ENCODE measurements around the gene CARS2. TPM values are rescaled to one million over a fixed set of nuclear protein-coding genes. Genes with fewer than 3 reads are reported as not detected.

CARS2 gene
- total and polyA plus RNA-seq, 2 experiments from 2014 or later = 75.7 to 96.7 TPM

GRCh38 chr13:110637275-110637674, 68.6 kb downstream of the CARS2 start:
- Histone ChIP-seq H3K4me1 (ENCODE audit: insufficient read depth) (no peaks in the 10 kb centered on the region), H3K36me3 (ENCODE audit: low read depth) (peaks cover 59% of the 10 kb centered on the region; the same call in 1 of the 2 replicates), H3K4me2 (ENCODE audit: unreplicated experiment) (no peak overlapping the region), H3K9me3 (ENCODE audit: low read depth) (no peaks in the 10 kb centered on the region), H3F3A (ENCODE audit: insufficient read depth) (peaks cover 9% of the 10 kb centered on the region), H3K9ac (no peak overlapping the region), H3K27ac (no peak overlapping the region), H3K79me2 (ENCODE audit: insufficient read depth) (peaks cover 35% of the 10 kb centered on the region), H2AFZ (no peak overlapping the region), H3K27me3 (replicated peaks; ENCODE audit: insufficient read depth) (no peaks in the 10 kb centered on the region), H3K4me3 (no peak overlapping the region), H4K20me1 (ENCODE audit: insufficient read depth) (no peaks in the 10 kb centered on the region), H3K9me2 (ENCODE audit: insufficient read depth) (no peaks in the 10 kb centered on the region)
- TF ChIP-seq EZH2 (IDR thresholded peaks at IDR 0.05; ENCODE audit: insufficient read depth, poor library complexity, severe bottlenecking) (no peak), EZH2phosphoT487 (IDR thresholded peaks at IDR 0.05; ENCODE audit: insufficient read depth, low read depth) (no peak)
- 80 to 85% methylated on average over 6 of the region's 6 CpGs for WGBS, 2 experiments (ENCODE audit: low coverage in 1 of 2, low lambda C conversion rate in 2 of 2, missing lambda C conversion rate in 2 of 2)
- in situ Hi-C loops (cut with MboI) = no loop called here
- DNase-seq = no peak

- H3K9me2 ChIP-seq (ENCODE audit: insufficient read depth) = no peaks in the 10 kb centered on the region
- H3K27me3 ChIP-seq (replicated peaks; ENCODE audit: insufficient read depth) = no peaks in the 10 kb centered on the region
- H3K9me3 ChIP-seq (ENCODE audit: low read depth) = no peaks in the 10 kb centered on the region
- peaks cover 9% of the 10 kb centered on the region for H3F3A ChIP-seq (ENCODE audit: insufficient read depth)
- H3K4me1 ChIP-seq (ENCODE audit: insufficient read depth) = no peaks in the 10 kb centered on the region
- no peak for TF ChIP-seq EZH2phosphoT487 (IDR thresholded peaks at IDR 0.05; ENCODE audit: insufficient read depth, low read depth)
- no peak for TF ChIP-seq EZH2 (IDR thresholded peaks at IDR 0.05; ENCODE audit: insufficient read depth, poor library complexity, severe bottlenecking)
- DNase-seq = no peak
- no peak overlapping the region for H3K27ac ChIP-seq
- H3K4me2 ChIP-seq (ENCODE audit: unreplicated experiment) = no peak overlapping the region
- H3K36me3 ChIP-seq (ENCODE audit: low read depth) = peaks cover 59% of the 10 kb centered on the region; the same call in 1 of the 2 replicates
- H2AFZ ChIP-seq = no peak overlapping the region
- no peaks in the 10 kb centered on the region for H4K20me1 ChIP-seq (ENCODE audit: insufficient read depth)
- peaks cover 40% of the 10 kb centered on the region for H3K79me2 ChIP-seq (ENCODE audit: insufficient read depth)
- in situ Hi-C loops (cut with MboI) = no loop called here
- WGBS, 2 experiments (ENCODE audit: low coverage in 1 of 2, low lambda C conversion rate in 2 of 2, missing lambda C conversion rate in 2 of 2) = 88 to 89% methylated on average over 14 of the region's 14 CpGs
- no peak overlapping the region for H3K4me3 ChIP-seq
- H3K9ac ChIP-seq = no peak overlapping the region
Observed at GRCh38 chr13:110636701-110637201, 69.2 kb downstream of the CARS2 start.

- H3F3A ChIP-seq (ENCODE audit: insufficient read depth) = peaks cover 9% of the 10 kb centered on the region
- WGBS, 2 experiments (ENCODE audit: low coverage in 1 of 2, low lambda C conversion rate in 2 of 2, missing lambda C conversion rate in 2 of 2) = 84 to 86% methylated on average over 16 of the region's 16 CpGs
Observed at GRCh38 chr13:110636053-110636475, 69.9 kb downstream of the CARS2 start.

GRCh38 chr13:110635405-110636002, 70.4 kb downstream of the CARS2 start:
- TF ChIP-seq EZH2 (IDR thresholded peaks at IDR 0.05; ENCODE audit: insufficient read depth, poor library complexity, severe bottlenecking) (no peak), EZH2phosphoT487 (IDR thresholded peaks at IDR 0.05; ENCODE audit: insufficient read depth, low read depth) (no peak)
- H3K36me3 ChIP-seq (ENCODE audit: low read depth) = peaks cover 53% of the 10 kb centered on the region; the same call in 1 of the 2 replicates
- in situ Hi-C loops (cut with MboI) = no loop called here

More at GRCh38 chr13:110636053-110636475, 69.9 kb downstream of the CARS2 start:
- Histone ChIP-seq H3K9me2 (ENCODE audit: insufficient read depth) (no peaks in the 10 kb centered on the region), H3K36me3 (ENCODE audit: low read depth) (peaks cover 54% of the 10 kb centered on the region; the same call in 1 of the 2 replicates), H2AFZ (no peak overlapping the region), H3K79me2 (ENCODE audit: insufficient read depth) (peaks cover 47% of the 10 kb centered on the region), H3K4me3 (no peak overlapping the region), H3K4me2 (ENCODE audit: unreplicated experiment) (no peak overlapping the region), H3K9me3 (ENCODE audit: low read depth) (no peaks in the 10 kb centered on the region), H3K27ac (no peak overlapping the region), H4K20me1 (ENCODE audit: insufficient read depth) (no peaks in the 10 kb centered on the region), H3K4me1 (ENCODE audit: insufficient read depth) (no peaks in the 10 kb centered on the region), H3K27me3 (replicated peaks; ENCODE audit: insufficient read depth) (no peaks in the 10 kb centered on the region), H3K9ac (no peak overlapping the region)
- TF ChIP-seq EZH2phosphoT487 (IDR thresholded peaks at IDR 0.05; ENCODE audit: insufficient read depth, low read depth) (no peak), EZH2 (IDR thresholded peaks at IDR 0.05; ENCODE audit: insufficient read depth, poor library complexity, severe bottlenecking) (no peak)
- in situ Hi-C loops (cut with MboI) = no loop called here
- DNase-seq = no peak

More at GRCh38 chr13:110635405-110636002, 70.4 kb downstream of the CARS2 start:
- H3K9me2 ChIP-seq (ENCODE audit: insufficient read depth) = no peaks in the 10 kb centered on the region
- H3F3A ChIP-seq (ENCODE audit: insufficient read depth) = peaks cover 9% of the 10 kb centered on the region
- 82 to 83% methylated on average over 19 of the region's 19 CpGs for WGBS, 2 experiments (ENCODE audit: low coverage in 1 of 2, low lambda C conversion rate in 2 of 2, missing lambda C conversion rate in 2 of 2)
- H3K9me3 ChIP-seq (ENCODE audit: low read depth) = no peaks in the 10 kb centered on the region
- no peak overlapping the region for H2AFZ ChIP-seq
- H3K27me3 ChIP-seq (replicated peaks; ENCODE audit: insufficient read depth) = no peaks in the 10 kb centered on the region
- H4K20me1 ChIP-seq (ENCODE audit: insufficient read depth) = no peaks in the 10 kb centered on the region
- no peak overlapping the region for H3K9ac ChIP-seq
- no peak overlapping the region for H3K4me2 ChIP-seq (ENCODE audit: unreplicated experiment)
- DNase-seq = no peak
- no peak overlapping the region for H3K27ac ChIP-seq
- H3K79me2 ChIP-seq (ENCODE audit: insufficient read depth) = peaks cover 52% of the 10 kb centered on the region
- H3K4me1 ChIP-seq (ENCODE audit: insufficient read depth) = no peaks in the 10 kb centered on the region
- H3K4me3 ChIP-seq = no peak overlapping the region
